T-helper 1 cell (primary cell): ENCODE results near the gene KCNQ2.
"Not testable (repeated sequence)": the region's sequence is repeated elsewhere in the genome, so short reads cannot be mapped to it uniquely, and the experiment has no call there.

Experiments
- DNase-seq, 5 donors: peaks; one replicate each; pipeline ENCODE4 v3.0.0-alpha.2; 2012 to 2020
- total RNA-seq, 4 donors: gene quantifications; one replicate each; lab custom pipeline; 2026; lab: John Stamatoyannopoulos, UW

The KCNQ2 gene
- total RNA-seq = 0 to 0.15 (median 0) reads per million in 4 donors

- DNase-seq = no peak
Observed at GRCh38 chr20:63471981-63472831, at the start of gene KCNQ2. TSS of gene KCNQ2 (minus strand) at chr20:63472655. CDS start at chr20:63472463, 192 bp downstream.

GRCh38 chr20:63521602-63522001 is 49.1 kb upstream of the KCNQ2 start:
- peak in 1 of 5 donors; percentile 6 for DNase-seq

DNA sequence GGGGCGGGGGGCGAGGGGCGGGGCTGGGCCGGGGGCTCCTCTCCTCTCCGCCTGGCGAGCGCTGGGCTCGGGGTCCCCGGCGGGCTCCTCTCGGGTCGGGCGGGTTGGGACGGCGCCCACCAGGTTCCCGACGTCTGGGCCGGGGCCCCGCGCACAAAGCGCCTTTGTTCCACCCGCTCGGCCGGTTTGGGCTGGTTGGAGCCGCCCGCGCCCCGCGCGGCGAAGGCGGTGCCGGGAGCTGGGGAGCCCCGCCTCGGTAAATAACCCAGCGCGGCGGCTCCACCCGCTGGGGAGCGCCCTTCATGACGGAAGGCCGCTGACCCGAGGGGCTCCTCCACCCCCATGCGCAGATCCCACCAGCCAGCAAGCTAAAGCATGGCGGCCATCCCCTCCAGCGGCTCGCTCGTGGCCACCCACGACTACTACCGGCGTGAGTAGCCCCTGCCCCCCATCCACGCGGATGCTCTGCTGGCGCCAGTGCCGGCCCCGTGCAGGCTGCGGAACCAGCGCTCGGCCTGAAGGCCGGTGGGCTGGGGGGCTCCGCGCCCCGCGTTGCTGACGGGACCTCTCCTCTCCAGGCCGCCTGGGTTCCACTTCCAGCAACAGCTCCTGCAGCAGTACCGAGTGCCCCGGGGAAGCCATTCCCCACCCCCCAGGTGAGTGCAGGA is 48.6 kb upstream of the KCNQ2 start:
- DNase-seq = peak; percentile 36 to 75 (median 64)

GRCh38 chr20:63520504-63520933 is 48.1 kb upstream of the KCNQ2 start, which contains the start of gene PPDPF:
TSS of gene PPDPF (plus strand) at chr20:63520765. CDS start at chr20:63521309, 544 bp downstream.
- DNase-seq = peak; percentile 72 to 89 (median 78)

DNA sequence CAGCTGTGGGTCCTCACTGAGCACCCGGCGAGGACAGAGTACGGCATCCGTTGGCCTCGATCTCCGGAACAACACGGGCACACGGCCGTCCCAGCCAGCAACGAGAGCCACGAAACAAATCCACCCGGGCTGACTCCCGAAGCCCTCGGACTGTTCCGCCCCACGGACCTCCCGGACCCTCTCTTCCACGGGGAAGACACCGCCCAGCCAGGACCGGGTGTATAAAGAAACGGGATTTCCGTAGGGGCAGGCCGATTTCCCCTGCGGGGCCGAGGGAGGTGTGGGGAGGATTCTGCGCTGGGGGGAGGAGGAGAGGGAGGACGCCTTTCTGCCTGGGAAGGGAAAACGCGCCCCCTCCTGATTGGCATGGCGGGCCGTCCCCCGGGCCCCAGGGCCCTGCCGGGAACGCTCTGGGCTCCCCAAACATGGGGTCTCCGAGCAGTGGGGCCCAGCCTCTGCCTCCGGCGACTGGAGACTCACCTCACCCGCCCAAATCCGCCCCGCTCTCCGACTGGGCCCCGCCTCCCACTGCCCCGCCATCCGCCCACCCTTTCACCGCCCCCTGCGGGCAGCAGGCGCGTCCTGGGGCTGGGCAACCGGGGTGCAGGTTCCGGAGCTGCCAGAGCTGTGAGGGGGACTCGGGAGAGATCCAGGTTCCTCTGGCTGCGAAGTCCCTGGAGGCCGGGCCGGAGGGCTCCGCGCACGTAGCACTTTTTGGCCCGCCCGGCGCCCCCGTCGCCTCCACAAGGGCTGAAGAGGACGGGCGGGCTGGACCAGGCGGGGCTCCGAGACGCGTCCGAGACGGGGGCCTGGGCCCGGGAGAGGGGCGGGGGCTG is 47.4 kb upstream of the KCNQ2 start:
- peak; percentile 52 to 67 (median 62) for DNase-seq

DNA sequence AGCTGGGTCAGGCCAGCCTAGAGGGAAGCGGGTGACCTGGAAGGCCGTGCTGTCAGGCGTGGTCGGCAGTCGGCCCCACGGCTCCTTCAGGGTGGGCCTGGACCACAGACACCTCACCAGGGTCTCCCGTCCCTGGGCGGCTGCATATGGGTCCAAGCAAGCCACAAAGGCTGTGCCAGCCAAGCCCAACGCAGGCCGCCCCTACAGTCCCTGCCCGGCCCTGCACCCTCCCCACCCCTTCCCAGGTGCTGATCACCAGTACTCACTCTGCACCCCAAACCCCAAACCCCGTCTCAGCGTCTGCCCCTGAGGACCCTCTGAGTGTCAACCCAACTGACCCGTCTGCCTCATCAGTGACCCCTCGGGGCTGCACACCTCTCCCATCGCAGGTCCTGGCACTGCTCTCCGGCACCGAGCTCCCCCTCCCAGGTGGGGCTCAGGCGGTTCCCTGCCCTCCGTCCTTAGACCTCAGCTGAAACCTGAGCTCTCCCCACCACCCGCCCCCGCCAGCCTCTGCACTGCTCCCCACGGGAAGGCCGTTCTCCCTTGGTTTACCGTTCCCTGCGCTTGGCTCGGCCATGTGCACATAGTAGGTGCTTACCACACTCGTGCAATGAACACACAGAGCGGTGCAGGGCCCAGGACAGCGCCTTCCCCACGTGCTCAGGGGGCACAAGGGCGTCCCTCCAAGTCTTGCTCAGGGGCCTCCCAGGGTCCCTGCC is 46.7 kb upstream of the KCNQ2 start:
- DNase-seq = peak in 2 of 5 donors; percentile 5 to 12

GRCh38 chr20:63518351-63518861 is 46.0 kb upstream of the KCNQ2 start:
- DNase-seq = peak in 1 of 5 donors; percentile 4

- peak in 1 of 5 donors; percentile 9 for DNase-seq
Observed at GRCh38 chr20:63517376-63518309, 45.2 kb upstream of the KCNQ2 start.

- not testable (repeated sequence) for DNase-seq
Observed at GRCh38 chr20:63514520-63514919, 42.1 kb upstream of the KCNQ2 start.

- DNase-seq = no peak
Observed at GRCh38 chr20:63513207-63513606, 40.8 kb upstream of the KCNQ2 start.

- DNase-seq = no peak
Observed at GRCh38 chr20:63509088-63509564, 36.7 kb upstream of the KCNQ2 start.

DNA sequence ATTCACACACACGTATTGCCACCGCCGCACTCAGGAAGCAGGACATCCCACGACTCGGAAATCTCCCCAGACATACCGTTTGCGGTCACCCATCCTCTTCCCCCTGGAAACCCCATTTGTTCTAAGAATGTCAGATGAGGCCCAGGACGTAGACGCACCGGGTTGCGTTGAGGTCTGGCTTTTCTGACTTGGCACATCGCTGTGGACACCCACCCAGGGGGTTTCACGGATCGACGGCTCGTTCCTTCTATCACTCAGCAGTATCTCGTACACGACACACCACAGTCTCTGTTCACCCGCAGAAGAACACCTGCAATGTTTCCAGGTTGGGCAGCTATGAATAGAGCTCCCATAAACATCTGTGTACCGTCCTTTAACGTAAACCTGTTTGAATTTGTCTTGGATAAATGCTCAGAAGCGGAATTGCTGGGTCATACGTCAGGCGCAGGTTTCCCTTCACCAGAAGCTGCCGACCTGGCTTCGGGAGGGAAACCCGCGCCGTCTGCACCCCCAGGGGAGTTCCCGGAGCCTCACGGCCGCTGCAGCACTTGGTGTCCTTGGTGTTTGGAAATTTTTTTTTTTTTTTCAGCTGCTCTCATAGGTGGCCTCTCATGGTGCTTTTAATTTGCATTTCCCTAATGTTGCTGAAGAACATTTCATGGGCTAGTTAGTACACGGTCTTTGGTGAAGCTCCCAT is 35.8 kb upstream of the KCNQ2 start:
- DNase-seq = peak in 1 of 5 donors; percentile 17

- DNase-seq = no peak
Observed at GRCh38 chr20:63507083-63507743, 34.8 kb upstream of the KCNQ2 start.

GRCh38 chr20:63505723-63506122 is 33.3 kb upstream of the KCNQ2 start:
- DNase-seq = no peak

DNA sequence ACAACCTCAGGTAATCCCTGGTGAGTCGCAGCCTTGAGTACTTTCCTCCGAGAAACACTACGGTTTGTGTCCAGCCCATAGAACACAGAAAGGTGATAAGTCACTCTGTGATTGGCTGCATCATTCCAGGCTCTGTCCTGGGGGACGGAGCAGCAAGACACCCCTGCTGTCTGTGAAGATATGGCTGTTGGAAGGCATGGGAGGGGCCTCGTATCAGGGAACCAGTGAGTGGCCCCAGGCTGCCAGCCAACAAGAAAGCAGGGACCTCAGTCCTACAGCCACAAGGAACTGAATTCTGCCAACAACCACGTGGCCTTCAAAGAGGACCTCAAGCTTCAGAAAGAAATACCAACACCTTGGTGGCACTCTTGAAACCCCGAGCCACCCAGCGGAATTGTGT is 32.8 kb upstream of the KCNQ2 start:
- no peak for DNase-seq

DNA sequence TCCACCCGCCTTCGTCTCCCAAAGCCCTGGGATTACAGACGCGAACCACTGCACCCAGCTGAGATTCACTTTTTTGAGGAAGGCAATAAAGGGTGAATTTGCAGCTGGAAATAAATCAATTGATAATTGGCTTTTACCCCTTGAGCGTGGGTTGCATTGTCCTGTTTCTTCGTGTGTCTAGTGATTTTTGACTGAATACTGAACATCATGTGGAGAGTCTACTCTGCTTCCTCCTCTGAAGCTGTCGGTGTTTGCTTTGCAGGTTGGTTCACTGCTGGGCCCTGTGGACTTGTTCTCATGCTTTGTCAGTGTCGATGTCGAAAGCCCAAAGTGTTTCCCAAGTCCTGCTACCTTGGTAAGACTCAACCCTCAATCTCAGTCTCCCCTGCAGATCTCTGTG is 32.2 kb upstream of the KCNQ2 start:
- no peak for DNase-seq

DNA sequence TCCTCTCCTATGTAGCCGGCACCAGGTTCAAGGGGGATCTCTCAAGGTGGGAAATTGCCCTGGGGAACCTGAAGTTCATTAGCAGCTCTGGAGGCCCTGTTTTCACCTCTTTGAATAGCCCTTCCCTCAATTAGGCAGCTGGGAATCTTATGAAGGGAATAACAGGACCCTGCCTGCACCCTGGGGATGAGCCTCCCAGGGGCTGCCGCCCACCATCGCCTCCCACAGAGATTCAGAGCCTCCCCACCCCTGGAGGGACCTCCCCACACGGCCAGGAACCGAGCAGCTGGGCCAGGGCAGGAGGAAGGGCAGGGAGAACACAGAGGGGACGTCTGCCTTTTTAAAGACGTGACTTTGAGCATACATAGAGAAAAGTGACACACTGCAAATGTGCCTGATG is 31.1 kb upstream of the KCNQ2 start:
- no peak for DNase-seq

DNA sequence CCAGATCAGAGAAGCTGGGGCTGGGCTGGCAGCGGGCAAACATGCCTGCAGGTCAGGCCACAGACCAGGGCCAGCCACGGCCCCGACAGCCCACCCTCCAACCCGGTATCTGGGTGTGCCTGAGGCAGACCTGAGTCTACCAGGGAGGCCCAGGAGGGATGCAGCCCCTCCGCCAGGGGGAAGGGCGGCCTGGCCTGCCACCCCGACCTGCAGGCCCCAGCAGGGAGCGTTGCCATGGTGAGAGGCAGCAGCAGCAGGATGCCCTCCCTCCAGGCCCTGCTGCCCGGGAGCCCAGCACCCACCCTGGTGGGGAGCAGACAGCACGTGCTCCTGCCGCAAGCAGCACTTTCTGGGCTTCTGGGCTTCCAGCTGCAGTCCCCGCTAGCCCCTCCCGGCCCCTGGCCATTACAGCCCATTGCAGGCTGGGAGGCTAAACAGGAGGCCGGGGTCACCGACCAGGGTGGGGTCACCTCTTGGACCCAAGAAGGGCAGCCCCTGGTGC is 30.3 kb upstream of the KCNQ2 start:
- no peak for DNase-seq
